Measurements from ENCODE around the gene SULT2B1.

The SULT2B1 gene

GRCh38 chr19:48636859-48637448 lies 85.0 kb downstream of the SULT2B1 start, which contains the start of gene DBP:
TSS of gene DBP (minus strand) at chr19:48637379. CDS start at chr19:48636994, 385 bp downstream.
- no peak for DNase-seq

- peak; percentile 98 for DNase-seq
These were observed 85.5 kb downstream of the SULT2B1 start for GRCh38 chr19:48637449-48637947.

DNA sequence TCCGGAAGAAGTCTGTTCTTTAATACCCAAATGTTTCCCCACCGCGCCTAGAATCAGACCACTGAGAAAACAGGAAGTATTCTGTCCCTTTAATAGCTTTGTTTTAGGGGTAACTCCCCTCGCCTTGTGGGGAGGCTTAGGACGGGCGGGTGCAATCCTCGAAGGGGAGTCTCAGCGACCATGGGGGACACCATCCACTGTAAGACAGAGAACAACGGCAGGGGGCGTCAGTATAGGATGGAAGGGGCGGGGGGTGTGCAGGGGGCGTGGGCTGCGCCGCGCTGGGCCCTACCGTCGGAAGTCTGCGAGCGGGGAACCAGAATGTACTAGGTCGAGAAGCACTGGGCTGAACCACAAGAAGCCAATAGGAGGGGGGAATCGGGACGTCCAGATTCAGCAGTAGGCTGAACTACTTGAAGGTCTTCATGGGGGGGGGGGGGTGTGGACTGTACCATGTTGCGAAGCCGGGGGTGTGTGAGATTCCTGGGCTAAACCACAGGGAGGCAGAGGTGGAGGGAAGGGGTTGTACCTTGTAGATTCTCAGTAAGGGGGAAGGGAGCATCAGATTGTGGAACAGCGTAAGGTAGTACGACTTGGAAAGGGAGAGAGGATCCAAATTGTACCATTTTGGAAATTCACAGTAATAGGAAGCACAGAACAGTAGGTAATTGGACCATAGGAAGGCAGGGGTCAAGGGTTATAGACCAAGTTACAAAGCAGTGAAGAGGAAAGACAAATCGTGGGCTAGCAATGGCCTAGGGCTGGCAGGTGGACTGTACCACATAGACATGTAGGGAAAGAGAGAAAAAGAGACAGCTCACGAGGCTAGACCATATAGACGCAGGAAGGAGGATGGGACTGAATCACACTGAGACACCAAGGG lies 86.2 kb downstream of the SULT2B1 start:
- DNase-seq: peak; percentile 67

GRCh38 chr19:48638831-48639381 lies 86.9 kb downstream of the SULT2B1 start:
- no peak for DNase-seq

GRCh38 chr19:48639483-48640375 lies 87.8 kb downstream of the SULT2B1 start:
- no peak for DNase-seq

DNA sequence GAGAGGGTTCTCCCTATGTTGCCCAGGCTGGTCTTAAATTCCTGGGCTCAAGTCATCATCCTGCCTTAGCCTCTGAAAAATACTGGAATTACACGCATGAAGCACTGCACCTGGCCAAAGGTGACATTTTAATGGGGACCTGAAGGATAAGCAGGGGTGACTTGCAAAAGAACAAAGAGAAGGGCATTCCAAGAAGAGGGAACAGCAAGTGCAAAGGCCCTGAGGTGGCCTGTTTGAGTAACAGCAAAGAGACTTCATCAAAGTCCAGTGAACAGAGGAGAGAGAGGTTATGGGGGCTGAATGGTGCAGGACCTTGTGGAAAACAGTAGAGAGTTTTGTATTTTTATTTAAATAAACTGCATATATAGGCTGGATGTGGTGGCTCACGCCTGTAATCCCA lies 89.9 kb downstream of the SULT2B1 start:
- DNase-seq: no peak

DNA sequence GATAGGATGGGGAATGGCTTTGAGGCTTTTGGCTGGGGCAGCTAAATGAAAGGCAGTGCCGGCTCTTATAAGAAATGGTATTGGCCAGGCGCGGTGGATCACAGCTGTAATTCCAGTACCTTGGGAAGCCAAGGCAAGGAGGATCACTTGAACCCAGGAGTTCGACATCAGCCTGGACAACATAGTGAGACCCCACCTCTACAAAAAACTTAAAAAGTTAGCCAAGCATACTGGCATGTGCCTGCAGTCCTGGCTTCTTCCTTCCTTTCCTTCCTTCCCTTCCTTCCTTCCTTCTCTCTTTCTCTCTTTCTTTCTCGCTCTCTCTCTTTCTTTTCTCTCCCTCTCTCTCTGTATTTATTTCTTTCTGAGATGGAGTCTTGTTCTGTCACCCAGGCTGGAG lies 90.9 kb downstream of the SULT2B1 start:
- no peak for DNase-seq

- DNase-seq: no peak
These were observed 92.4 kb downstream of the SULT2B1 start for GRCh38 chr19:48644355-48644754.

DNA sequence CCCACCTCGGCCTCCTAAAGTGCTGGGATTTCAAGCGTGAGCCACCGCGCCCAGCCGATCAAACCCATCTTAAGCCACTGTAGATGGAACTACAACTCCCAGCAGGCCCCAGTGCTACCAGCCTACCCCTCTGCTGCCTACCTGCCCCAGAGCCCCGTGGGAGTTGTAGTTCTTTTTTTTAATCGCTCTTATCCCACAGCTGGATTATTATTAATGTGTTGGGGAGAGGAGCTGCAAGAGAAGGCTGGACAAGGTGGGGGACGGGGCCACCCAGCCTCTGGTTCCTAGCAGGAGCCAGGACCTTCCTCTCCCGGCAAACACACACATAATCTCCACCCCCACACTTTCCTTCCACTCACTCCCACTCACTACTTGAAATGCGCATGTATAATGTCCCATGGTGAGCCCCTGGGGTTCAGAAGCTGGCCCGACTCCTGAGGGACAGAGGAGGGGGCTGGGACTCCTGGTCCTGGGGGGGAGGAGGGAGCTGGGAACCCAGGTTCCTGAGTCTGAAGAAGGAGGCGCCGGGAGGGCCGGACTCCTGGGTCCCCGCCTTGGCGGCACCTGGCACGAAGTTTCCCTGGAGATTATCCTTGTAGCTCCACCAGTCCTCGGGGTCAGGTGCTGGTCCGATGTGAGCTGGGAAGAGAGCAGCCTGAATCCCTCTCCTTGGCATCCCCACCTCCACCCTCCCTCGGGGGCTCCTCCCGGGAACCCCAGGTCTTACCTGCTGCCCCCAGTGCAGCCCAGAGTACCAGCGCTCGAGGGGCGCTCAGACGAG lies 93.1 kb downstream of the SULT2B1 start:
- no peak for DNase-seq

DNA sequence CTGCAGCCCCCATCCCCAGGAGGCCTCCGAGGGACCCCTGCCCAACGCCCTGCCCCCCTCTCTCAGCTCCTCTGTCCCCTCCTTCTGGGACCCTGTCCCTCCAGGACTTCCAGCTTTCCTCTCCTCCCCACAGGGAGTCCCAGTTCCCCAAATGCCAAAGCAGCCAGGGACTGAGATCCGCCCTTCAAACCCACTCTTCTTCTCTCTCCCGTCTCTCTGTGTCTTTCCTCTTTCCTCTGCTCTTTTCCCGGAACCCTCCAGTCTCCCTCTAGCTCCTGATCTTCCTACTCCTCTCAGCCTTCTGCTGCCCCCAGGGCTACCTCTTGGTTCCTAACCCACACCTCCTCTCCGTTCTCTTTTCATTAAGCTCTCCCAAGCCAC lies 93.6 kb downstream of the SULT2B1 start:
- DNase-seq: no peak

DNA sequence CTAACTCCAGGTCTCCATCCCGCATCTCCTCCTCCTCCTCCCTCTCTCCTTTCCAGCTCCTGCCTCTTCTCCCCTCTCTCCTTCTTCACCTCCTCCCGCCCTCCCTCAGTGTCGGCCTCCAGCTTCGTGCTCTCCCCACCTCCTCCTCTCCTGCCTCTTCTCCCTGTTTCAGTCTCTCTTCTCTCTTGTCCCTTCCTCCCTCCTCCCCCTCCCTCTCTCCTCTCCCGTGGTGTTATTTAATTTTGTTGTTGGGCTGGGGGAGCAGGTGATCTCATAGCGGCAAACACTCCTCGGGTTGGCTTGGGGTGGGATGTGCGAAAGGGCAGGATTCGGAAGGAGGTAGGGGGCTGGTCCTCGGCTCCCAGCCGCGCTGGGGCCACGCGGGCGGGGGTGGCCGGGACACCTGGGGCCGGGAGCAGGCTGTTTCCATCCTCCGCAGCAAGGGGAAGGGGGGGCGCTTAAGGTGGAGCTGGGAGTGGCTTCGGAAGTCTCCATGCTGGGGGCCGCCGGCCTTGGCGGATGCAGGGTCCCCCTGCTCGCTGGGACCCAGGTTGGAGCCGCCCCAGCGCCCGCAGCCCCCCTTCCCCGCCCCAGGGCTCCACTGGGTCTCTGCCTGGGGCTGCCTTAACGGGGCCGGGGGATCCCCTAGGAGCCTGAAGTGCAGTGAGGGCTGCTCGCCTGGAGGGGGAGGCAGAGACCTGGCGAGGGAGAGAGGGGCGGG lies 94.2 kb downstream of the SULT2B1 start, which contains the start of gene CA11:
TSS of gene CA11 (minus strand) at position 187 of the 721 bp plus-strand sequence. CDS start 555 bp downstream, outside the sequence.
- DNase-seq: peak; percentile 72

- DNase-seq: no peak
These were observed 94.8 kb downstream of the SULT2B1 start for GRCh38 chr19:48646722-48647216.

DNA sequence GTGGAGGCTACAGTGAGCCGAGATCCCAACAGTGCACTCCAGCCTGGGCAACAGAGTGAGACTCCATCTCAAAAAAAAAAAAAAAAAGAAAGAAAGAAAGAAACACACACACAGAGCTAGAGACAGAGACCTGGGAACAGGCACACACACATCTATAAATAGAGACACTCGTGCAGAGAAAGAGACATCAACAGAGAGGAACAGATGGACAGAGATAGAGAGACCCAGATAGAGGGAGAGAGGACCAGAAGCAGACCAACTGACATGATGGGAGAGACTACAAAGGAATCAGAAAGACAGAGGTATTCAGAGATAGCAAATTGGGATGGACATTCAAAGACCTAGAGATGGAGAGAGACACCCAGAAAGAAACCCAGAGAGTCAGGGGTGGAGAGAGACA lies 96.2 kb downstream of the SULT2B1 start:
- no peak for DNase-seq

All from activated gamma-delta T cell (primary cell).